ENCODE data around the gene CLIP1.

Gene CLIP1

DNA sequence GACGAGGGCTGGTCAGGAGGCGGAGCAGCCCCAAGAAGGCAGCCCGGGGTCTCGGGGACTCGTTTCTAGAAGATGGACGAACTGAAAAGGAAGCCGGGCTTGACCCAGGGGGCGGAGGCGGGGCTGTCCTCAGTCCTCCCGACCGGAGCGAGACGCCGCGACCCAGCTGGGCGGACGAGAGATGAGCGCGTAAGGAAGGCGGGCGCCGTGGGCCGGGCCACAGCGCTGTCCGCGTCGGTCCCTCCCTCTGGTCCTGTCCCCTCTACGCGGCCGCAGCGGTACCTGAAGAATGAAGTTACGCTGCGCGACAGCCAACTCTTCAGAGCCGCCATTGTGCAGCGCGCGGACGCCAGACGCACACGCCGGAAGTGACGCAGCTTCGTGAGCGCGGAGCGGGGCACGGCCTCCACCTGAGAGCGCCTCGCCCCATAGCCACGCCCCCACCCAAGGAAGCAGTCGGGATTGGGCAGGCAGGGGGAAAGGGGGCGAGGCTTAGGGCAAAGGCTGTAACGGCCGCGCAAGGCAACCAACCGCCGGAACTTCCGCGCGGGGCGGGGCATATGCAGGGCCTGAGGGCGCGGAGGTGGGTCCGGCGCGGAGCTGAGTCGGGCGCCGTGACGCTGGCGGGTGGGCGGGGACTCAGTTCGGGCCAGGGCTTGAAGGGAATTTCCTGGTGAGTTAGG is 196.6 kb downstream of the CLIP1 start, which contains the start of gene DIABLO:
Gene DIABLO, minus strand, starts transcription at position 370 of the 683 bp plus-strand sequence. Its CDS starts 38 bp downstream, at position 332.
- H3K36me3 ChIP-seq (ENCODE audit: control insufficient read depth, low read length): peaks cover 41% of the 10 kb centered on the region
- H3F3A ChIP-seq (ENCODE audit: control insufficient read depth, insufficient read depth): no peaks in the 10 kb centered on the region
- peak within 1 kb of the TSS; percentile 86 for H3K4me2 ChIP-seq (ENCODE audit: low read length)
- TF ChIP-seq, protein P1, sequence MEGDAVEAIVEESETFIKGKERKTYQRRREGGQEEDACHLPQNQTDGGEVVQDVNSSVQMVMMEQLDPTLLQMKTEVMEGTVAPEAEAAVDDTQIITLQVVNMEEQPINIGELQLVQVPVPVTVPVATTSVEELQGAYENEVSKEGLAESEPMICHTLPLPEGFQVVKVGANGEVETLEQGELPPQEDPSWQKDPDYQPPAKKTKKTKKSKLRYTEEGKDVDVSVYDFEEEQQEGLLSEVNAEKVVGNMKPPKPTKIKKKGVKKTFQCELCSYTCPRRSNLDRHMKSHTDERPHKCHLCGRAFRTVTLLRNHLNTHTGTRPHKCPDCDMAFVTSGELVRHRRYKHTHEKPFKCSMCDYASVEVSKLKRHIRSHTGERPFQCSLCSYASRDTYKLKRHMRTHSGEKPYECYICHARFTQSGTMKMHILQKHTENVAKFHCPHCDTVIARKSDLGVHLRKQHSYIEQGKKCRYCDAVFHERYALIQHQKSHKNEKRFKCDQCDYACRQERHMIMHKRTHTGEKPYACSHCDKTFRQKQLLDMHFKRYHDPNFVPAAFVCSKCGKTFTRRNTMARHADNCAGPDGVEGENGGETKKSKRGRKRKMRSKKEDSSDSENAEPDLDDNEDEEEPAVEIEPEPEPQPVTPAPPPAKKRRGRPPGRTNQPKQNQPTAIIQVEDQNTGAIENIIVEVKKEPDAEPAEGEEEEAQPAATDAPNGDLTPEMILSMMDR (IDR thresholded peaks at IDR 0.05; ENCODE audit: low read depth, low read length, poor library complexity, severe bottlenecking): no peak
- TF ChIP-seq EZH2phosphoT487 (IDR thresholded peaks at IDR 0.05; ENCODE audit: borderline replicate concordance, low read length): no peak
- H3K27me3 ChIP-seq (ENCODE audit: control insufficient read depth, low read length): no peaks in the 10 kb centered on the region
- H3K4me3 ChIP-seq (ENCODE audit: low read length): peak within 1 kb of the TSS; percentile 99
- peaks cover 25% of the 10 kb centered on the region for H3K4me1 ChIP-seq (ENCODE audit: control insufficient read depth, low read length)
- peaks cover 50% of the 10 kb centered on the region for H3K79me2 ChIP-seq (ENCODE audit: control insufficient read depth, low read length)
- H3K9me3 ChIP-seq (ENCODE audit: control insufficient read depth, insufficient read depth, low read length): no peaks in the 10 kb centered on the region
- H3K27ac ChIP-seq (ENCODE audit: low read depth, low read length): peak within 1 kb of the TSS; percentile 67
- peaks cover 7% of the 10 kb centered on the region; the same call in 1 of the 2 replicates for H4K20me1 ChIP-seq (ENCODE audit: control insufficient read depth, insufficient read depth, low read depth, low read length)
- H3K9me2 ChIP-seq (replicated peaks; ENCODE audit: control insufficient read depth, low read length): no peaks in the 10 kb centered on the region
